Duodenal mucosa (tissue), 2 donors: ENCODE measurements around the gene RADIL.

Source experiments
- H3K27ac ChIP-seq: one replicate; pipeline ENCODE4 v1.7.0; 2013; ENCODE audit warnings: low read depth, low read length
- H3K27me3 ChIP-seq, 2 donors: one replicate each; pipeline ENCODE4 v1.7.0; 2013; ENCODE audit warnings: low read length in 2 of 2, control low read depth in 1 of 2; ENCODE audit not compliant: insufficient read depth in 2 of 2, control insufficient read depth in 1 of 2
- H3K36me3 ChIP-seq, 2 donors: one replicate each; pipeline ENCODE4 v1.7.0; 2013; ENCODE audit warnings: low read length in 2 of 2, control low read depth in 1 of 2; ENCODE audit not compliant: insufficient read depth in 2 of 2, control insufficient read depth in 1 of 2
- H3K4me1 ChIP-seq, 2 donors: one replicate each; pipeline ENCODE4 v1.7.0; 2013; ENCODE audit warnings: low read length in 2 of 2, control low read depth in 1 of 2; ENCODE audit not compliant: insufficient read depth in 2 of 2, control insufficient read depth in 1 of 2
- H3K4me3 ChIP-seq, 2 donors: one replicate each; pipeline ENCODE4 v1.7.0; 2013; ENCODE audit warnings: low read length in 2 of 2, low read depth in 1 of 2
- H3K9ac ChIP-seq, 2 donors: one replicate each; pipeline ENCODE4 v1.7.0; 2013; ENCODE audit warnings: low read length in 2 of 2, low read depth in 1 of 2
- H3K9me3 ChIP-seq, 2 donors: one replicate each; pipeline ENCODE4 v1.7.0; 2013; ENCODE audit warnings: low read length in 2 of 2, control low read depth in 1 of 2; ENCODE audit not compliant: control insufficient read depth in 1 of 2

RADIL gene

DNA sequence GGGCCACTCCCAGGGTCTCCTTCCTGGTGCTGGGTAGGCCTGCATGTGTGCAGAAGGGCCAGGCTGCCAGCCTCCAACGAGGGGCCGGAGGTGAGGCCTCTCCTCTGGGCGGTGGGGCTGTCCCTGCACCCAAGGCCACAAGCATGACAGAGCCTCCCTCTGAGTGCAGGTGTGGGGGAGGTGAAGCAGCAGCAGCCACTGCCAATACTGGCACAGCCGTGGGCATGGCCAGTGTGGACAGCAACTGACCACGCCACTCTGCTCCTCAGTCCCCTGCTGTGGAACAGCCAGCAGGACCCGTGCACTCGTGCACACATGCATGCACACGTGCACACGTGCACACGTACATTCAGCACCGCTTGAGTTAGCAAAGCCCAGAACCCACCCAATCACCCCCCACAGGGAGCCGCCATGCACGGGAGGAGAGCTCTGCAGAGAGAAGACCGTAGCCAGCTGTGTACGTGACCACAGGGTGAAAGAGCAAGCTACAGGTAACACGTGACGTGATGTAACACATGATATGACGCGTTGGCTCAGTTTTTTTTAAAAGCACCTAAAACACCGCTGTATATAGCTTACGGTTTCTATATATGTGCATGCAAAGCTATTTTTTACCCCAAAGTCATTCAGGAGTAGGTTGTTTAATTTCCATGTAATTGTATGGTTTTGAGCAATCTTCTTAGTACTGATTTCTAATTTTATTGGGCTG lies 44.7 kb downstream of the RADIL start:
- no peaks in the 10 kb centered on the region for H3K9me3 ChIP-seq
- H3K27me3 ChIP-seq: no peaks in the 10 kb centered on the region
- H3K9ac ChIP-seq: no peak overlapping the region
- H3K27ac ChIP-seq: no peak overlapping the region
- H3K4me3 ChIP-seq: no peak overlapping the region
- H3K4me1 ChIP-seq: no peaks in the 10 kb centered on the region
- no peaks in the 10 kb centered on the region for H3K36me3 ChIP-seq

DNA sequence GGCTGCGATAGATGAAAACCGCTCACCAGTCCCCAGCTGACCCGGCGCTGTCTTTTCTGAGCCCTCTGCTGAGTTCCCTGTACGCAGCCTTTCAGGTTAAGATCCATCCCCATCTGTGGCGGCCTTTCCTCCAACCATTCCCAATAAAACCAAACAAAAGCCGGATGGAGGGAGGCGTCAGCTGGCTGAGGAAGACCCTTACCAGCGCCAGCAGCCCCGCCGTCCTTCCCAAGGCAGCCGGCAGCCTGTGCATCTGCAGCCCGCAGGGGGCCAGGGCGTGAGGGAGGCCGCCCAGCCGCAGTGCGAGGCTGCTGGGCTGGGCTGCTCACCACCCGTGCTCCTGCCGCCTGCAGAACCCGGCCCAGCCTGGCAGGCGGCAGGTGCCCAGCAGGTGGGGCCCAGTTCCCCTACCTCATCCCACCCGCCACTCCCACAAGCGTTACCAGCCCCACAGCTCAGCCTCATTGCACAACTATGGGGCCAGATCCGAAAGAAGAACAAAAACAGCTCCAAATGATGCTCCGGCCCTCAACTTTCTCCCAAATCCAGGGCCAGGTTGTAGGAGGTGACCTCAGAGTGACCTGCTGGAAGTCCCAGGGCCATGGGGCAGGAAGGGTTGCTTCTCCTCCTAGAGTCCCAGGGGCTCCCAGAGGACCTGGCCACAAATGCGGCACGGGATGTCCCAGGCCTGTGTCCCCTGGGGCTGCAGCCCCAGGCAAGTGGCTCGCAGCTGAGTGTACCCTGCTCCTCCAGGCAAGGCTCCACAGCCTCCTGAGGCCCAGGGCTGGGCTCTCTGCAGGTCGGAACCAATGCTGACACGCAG lies 45.5 kb downstream of the RADIL start:
- H3K36me3 ChIP-seq: no peaks in the 10 kb centered on the region
- H3K9ac ChIP-seq: no peak overlapping the region
- no peaks in the 10 kb centered on the region for H3K9me3 ChIP-seq
- no peaks in the 10 kb centered on the region for H3K4me1 ChIP-seq
- no peak overlapping the region for H3K4me3 ChIP-seq
- no peaks in the 10 kb centered on the region for H3K27me3 ChIP-seq
- no peak overlapping the region for H3K27ac ChIP-seq

GRCh38 chr7:4837041-4837802 lies 46.3 kb downstream of the RADIL start:
- H3K4me1 ChIP-seq: no peaks in the 10 kb centered on the region
- H3K4me3 ChIP-seq: no peak overlapping the region
- no peak overlapping the region for H3K9ac ChIP-seq
- H3K9me3 ChIP-seq: no peaks in the 10 kb centered on the region
- H3K27ac ChIP-seq: no peak overlapping the region
- H3K36me3 ChIP-seq: no peaks in the 10 kb centered on the region
- no peaks in the 10 kb centered on the region for H3K27me3 ChIP-seq

DNA sequence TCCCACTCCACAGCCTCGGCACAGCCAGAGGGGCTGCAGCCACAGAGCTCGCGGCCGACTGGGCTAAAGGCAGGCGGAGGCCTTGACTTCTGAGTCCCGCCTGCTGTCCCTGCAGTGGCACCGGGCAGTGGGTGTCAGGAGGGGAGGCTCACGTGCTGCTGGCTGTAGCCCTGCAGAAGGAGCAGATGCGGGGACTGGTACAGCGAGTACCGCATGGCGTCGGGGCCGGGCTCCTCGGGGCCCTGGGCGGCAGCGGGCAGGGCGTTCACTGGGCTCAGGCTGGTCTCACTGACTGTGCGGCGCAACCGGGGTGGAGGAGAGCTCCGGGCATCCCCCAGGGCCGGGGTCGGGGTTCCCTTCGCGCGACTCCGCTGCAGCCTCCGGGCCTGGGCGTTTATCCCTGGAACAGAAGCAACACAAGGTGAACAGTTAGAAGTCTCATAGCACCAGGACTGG lies 47.3 kb downstream of the RADIL start:
- Histone ChIP-seq H3K9ac (no peak overlapping the region), H3K9me3 (no peaks in the 10 kb centered on the region), H3K36me3 (no peaks in the 10 kb centered on the region), H3K27me3 (no peaks in the 10 kb centered on the region), H3K27ac (no peak overlapping the region), H3K4me3 (no peak overlapping the region), H3K4me1 (no peaks in the 10 kb centered on the region)

- H3K9ac ChIP-seq: no peak overlapping the region
- H3K27ac ChIP-seq: no peak overlapping the region
- no peaks in the 10 kb centered on the region for H3K36me3 ChIP-seq
- H3K4me3 ChIP-seq: no peak overlapping the region
- H3K9me3 ChIP-seq: no peaks in the 10 kb centered on the region
- no peaks in the 10 kb centered on the region for H3K27me3 ChIP-seq
- no peaks in the 10 kb centered on the region for H3K4me1 ChIP-seq
These were observed 47.9 kb downstream of the RADIL start for GRCh38 chr7:4835398-4836205.

DNA sequence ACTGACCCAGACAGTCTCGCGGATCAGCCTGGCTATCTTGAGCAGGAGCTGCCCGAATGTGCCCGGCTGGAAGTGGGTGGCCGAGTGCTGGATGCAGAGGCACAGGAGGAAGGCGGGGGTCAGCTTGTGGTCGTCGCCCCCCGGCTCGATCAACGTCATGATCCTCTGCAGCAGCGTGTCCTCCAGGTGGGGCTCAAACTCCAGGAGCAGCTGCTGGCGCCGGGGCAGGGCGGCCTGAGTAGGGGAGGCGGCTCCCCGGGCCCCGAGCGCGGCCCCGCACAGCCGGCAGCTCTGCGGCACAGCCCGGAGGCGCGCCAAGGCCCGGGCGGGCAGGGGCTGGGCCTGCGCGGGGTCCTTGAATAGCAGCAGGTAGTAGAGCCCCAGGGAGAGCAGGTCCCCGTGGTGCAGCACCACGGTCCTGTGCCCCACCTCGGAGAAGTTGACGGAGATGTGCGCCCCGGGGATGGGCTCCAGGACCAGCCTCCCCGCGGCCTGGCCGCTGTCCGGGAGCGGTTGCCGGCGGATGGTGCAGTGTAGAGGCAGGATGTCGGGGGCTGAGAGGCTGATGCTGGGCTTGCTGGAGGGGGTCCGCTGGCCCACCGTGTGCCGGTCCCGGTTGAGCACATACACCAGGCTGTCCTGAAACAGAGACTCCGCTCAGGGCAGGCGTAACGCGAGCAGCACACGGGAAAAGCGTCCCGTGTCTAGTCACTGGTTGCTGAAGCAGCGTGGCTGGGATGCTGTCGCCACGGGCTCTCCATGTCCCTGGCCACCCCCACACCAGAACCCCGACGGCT lies 48.7 kb downstream of the RADIL start:
- no peak overlapping the region for H3K27ac ChIP-seq
- H3K9me3 ChIP-seq: no peaks in the 10 kb centered on the region
- H3K9ac ChIP-seq: no peak overlapping the region
- H3K36me3 ChIP-seq: no peaks in the 10 kb centered on the region
- no peaks in the 10 kb centered on the region for H3K27me3 ChIP-seq
- H3K4me1 ChIP-seq: no peaks in the 10 kb centered on the region
- no peak overlapping the region for H3K4me3 ChIP-seq

GRCh38 chr7:4833691-4834600 lies 49.6 kb downstream of the RADIL start:
- H3K36me3 ChIP-seq: no peaks in the 10 kb centered on the region
- no peaks in the 10 kb centered on the region for H3K9me3 ChIP-seq
- no peaks in the 10 kb centered on the region for H3K4me1 ChIP-seq
- no peak overlapping the region for H3K9ac ChIP-seq
- H3K4me3 ChIP-seq: no peak overlapping the region
- no peaks in the 10 kb centered on the region for H3K27me3 ChIP-seq
- no peak overlapping the region for H3K27ac ChIP-seq

GRCh38 chr7:4833176-4833575 lies 50.3 kb downstream of the RADIL start:
- H3K4me3 ChIP-seq: no peak overlapping the region
- H3K36me3 ChIP-seq: no peaks in the 10 kb centered on the region
- H3K9ac ChIP-seq: no peak overlapping the region
- no peaks in the 10 kb centered on the region for H3K4me1 ChIP-seq
- H3K9me3 ChIP-seq: no peaks in the 10 kb centered on the region
- H3K27me3 ChIP-seq: no peaks in the 10 kb centered on the region
- no peak overlapping the region for H3K27ac ChIP-seq
